ENCODE results near the gene FYN.
"Not testable (repeated sequence)": the region's sequence is repeated elsewhere in the genome, so short reads cannot be mapped to it uniquely, and the experiment has no call there.

Gene FYN

DNA sequence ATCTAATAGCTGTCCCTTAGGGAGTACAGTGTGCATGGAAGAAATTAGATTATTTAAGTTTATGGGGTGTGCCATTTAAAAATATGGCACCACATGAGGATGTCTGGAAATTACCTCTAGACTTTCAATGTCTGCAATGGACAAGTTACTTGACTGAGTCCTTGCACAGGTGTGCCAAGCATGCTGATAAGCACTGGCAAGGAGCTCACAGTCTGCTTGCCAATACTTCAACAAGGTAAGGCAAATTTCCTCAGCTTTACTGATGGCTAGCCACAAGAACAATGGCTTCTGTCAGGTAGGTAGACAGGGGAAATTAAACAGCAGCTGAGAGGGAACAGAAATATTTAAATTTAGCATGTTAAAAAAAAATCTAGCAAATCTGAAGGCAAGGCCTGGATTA lies 176.4 kb downstream of the FYN start:
- DNase-seq = no peak

DNA sequence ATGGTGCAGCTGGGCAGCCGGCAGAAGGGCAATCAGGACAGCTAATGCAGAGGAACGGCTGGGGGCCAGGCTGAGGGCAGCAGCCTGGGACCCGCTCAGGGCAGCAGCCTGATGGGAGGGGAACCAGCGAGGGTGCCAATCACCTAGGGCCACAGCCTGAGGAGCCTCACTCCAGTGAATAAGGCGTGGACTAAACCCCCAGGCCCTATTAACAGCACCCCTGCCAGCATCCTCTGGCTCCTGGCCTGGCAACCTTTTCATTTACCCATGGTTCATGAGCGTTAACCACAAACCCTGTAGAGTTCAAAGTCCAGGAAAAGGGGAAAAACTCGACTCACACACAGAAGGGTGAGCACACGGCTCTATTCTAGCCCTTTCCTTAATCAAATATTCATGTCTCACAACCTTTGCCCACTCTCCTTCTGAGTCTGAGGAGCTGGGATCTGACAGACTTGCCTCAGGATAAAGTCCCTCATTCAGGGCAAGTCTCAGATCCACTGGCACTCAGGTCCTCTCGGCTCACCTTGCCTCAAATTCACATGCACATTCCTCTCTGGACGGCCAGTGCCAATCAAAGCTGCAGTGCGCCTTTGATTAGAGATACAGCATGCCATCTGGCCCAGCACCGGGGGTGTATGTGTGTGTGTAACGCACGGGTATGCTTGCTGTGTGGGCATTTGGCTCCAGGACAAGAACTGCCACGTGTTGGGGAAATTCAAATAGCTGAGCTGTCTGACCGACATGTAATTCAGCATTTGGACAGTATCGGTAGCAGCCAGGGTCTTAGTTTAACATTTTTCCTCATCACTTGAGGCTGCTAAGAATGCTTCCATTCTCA lies 180.7 kb downstream of the FYN start:
- no peak for DNase-seq

DNA sequence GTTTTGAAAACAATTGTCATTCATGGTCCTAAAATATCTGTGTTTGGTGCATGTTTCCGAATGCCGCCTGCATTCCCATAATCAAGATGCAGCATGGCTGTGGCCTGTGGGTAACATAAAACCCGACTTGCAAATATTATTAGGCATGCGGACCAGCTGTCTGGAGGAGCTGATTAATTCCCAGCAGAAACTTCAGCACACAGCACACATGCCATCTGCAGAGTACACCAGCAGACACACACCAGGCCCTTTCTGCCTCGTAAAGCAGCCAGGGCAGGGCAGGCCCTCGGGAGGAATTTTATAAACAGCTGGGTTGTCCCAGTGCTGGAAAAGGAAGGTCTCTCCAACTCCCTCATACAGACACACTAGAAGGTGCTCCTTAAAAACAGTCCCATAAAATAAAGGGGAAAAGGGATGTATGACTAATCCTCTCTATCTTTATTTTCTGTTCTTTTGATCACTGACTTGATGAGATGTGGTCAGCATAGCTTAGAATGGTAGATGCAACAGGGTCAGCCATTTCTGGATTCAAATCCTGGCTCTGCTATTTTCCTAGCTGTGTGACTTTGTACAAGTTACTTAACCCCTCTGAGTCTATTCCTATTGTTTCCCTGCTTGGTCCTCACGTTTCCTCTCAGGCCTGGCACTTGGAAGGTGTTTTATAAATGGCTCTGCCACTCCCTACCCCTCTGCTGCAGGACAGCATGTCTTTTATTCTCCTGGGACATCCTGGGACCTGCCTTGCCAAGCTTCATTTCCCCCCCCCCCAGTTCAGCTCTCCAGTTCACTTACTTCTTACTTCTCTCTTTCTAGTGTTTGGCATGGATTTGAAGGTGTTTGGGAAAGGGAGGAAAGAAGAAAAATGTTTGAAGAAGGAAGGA lies 181.7 kb downstream of the FYN start:
- DNase-seq = no peak

DNA sequence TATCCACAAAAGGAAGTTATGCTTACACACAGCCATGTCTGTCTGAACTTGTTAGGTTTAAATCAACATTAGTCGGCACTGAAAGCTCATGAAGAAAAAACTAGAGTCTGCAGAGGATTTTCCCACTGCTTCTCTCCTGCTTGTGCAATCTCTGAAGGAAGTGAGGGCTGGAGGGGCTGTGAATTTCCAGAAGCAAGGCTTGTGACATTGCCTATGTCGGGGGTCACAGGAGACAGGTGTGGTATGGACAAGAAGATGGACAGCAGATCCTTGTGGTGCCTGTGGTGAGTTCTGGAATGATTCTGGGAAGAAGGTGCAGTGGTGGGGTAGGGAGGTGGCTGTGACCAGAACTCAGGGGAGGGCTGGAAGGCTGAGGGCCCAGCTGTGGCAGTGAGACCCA lies 183.3 kb downstream of the FYN start:
- no peak for DNase-seq

DNA sequence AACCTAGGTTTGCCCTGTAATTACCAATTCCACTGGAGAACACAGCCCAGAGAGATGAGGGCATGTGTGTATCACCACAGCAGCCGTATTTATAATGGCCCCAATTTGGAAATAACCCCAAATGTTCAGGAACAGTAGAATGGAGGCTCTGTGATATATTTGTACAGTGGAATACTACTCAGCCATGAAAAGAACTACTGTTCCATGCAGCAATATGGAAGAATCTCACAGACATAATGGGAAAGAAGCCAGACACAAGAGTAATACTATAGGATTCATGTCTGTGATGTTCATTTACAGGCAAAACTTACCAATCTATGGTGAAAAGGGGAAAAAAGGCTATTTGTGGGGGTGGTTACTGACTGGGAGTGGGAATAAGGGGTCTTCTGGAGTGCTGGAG lies 183.8 kb downstream of the FYN start:
- no peak for DNase-seq

DNA sequence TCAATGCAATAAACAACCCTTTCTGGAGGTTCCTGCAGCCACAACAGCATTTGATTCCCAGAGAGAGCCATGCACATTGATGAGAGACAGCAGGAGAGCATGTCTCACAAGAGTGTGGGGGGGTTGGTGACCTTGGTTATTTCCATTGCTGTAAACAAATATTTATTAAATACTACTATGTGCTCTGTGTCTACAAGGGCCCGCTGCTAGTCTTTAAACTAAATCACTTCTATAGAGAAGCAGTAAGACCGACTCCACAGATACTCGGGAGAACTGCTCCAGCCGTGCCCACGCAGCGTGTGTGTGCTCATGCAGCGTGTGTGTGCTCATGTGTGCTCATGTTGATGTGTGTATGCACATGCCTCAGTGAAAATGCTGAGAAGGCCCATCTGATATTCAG lies 184.9 kb downstream of the FYN start:
- no peak for DNase-seq

DNA sequence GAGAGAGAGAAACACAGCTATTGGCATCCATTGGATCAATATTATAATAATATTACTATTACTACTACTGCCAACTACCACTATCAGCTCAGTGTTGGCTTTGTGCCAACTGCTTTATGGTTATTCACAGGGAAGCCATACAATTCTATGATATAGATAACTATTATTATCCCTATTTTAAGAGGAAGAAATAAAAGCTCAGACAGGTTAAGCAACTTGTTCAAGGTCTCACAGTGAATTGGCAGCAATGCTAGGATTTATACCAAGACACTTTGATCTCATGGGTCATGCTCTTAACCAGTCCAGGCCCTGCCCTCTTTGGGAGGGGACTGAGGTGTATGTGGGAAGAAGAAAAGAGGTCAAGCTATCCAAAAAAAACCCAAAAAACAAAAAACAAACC lies 185.6 kb downstream of the FYN start:
- no peak for DNase-seq

DNA sequence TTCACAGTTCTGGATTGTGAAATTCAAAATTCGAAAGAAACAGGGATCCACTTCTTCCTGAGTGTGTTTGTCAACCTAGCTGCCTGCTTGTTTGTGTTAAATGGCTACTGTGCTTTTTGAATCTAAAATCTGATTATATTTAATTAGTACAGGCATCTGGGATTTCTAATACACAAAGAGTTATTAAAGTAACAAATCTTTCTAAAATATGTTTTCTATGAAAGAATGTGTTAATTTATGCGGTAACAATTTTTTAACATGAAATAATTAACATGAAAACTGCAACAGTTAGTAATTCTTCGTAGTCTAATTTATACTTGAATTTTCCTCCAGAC lies 186.4 kb downstream of the FYN start:
- DNase-seq = no peak

DNA sequence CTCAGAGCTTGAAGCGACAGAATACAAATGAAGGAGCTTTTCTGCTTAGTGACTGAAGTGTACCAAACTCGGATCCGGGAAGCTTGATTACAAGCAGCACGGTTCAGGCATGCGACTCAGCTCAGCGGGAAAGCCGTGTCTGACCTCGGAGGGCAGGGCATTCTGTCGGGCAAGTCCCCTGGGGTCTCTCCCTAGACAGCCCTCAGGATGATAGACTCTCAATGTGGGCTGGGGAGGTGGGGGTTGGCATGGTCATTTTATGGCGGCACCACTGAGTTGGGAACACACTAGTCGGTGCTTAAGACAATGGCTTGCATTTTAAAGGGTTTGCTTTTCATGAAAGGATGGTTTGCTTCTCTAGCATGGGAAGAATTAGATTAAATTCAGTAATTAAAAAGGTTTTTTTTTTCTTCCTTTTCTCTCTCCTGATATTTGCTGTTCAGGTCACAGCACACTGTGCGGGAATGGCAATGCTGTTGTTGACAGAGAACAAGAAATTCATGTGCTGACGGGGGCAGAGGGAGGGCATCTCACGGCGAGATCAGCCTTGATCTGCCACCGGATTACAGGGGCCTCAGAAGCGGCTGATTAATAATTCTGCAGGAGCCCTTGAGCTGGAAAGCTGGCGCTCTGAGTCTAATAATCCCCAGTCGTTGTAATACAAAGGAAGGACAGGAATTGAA lies 186.9 kb downstream of the FYN start:
- no peak for DNase-seq

DNA sequence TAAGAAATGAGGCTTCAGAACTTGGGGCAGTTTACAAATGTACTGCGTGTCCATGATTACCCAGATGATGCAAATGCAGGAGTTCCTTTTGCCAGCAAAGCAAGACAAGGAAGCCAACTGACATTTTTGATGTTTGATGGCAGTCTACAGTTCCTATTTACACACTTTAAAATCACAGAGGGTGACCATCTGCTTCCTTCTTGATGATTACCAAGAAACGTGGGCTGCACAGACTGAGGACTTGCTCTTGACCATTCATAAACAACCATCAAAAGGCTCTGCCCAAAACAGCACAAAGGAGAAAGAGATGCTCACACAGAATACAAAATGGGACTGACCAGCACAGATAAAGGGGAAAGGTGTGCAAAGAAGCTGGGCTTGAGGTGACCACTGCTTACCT lies 187.7 kb downstream of the FYN start:
- DNase-seq = no peak

DNA sequence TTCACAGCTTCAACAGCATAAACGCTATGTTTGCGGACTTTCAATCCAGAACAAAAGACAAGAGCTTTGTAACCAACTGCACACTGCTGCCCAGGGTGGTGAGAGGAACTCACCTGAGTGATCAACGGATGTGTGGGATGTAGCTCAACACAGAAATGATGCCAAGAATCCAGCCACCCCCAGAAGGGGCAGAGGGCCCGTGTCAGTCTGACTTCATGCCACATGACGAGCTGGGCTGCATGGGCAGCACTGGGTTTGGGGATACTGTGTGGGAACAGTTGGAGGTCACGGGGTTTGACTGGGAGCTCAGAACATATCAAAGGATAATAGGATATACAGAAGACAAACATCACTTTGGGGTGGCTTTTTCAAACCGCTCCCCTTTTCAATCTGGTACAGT lies 188.2 kb downstream of the FYN start:
- no peak for DNase-seq

DNA sequence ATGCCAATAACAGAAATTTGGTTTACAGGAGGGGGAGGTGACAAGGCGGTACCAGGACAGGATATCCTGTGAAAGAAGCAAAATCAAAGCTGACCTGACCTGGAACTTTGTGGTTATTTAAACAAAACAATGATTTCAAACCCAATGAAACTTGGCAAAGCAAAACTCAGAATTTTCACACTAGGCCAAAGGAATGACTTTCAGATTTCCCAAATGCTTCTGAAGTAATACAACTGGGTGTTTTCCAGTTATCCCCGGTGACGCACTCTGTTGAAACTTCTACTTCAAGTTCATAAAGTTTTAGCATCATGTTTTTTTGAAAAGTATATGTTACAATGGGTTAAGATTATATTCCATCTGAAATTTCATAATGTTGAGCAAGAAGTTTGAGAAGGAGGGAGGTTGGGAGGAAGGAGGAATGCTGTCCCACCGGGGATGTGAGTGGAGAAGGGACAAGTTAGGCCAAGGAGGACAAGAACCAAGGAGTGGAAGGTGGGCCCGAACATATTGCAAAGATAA lies 189.4 kb downstream of the FYN start:
- no peak for DNase-seq

DNA sequence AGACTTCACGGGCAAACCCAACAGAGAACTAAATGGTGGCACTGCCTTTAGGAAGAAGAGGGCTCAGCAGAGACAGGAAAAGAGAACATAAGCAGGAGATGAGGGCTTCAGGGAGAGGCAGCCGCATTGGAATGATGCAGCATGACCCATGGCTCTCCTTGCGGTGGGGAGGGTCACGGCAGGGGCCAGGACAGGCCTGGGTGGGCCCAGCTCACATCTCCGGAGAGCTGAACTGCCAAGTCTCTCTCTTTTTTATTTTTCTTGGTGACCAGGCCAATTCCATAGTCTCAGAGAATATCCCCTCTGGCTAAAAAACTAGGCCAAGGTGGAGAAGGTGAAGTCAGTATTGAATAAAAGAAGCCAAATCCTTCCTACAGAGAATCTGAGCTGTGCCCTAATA lies 190.1 kb downstream of the FYN start:
- no peak for DNase-seq

DNA sequence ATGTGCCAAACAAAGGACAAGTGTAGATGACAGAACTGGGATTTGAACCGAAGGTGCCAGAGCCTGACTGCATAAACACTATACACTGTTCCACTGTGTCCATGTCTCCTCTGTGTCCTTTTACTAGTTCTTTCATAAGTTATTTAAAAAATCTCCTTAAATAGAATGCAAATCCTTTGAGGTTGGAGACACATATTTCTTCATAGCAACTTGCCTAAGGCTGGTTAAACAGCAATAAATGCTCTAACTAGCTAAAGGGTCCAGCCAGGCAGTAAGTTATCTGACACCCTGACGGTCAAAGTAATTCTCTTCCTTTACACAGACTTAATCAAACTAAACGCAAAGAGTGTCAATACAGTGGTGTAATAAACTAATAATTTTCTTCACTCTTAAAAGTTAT lies 191.4 kb downstream of the FYN start:
- no peak for DNase-seq

DNA sequence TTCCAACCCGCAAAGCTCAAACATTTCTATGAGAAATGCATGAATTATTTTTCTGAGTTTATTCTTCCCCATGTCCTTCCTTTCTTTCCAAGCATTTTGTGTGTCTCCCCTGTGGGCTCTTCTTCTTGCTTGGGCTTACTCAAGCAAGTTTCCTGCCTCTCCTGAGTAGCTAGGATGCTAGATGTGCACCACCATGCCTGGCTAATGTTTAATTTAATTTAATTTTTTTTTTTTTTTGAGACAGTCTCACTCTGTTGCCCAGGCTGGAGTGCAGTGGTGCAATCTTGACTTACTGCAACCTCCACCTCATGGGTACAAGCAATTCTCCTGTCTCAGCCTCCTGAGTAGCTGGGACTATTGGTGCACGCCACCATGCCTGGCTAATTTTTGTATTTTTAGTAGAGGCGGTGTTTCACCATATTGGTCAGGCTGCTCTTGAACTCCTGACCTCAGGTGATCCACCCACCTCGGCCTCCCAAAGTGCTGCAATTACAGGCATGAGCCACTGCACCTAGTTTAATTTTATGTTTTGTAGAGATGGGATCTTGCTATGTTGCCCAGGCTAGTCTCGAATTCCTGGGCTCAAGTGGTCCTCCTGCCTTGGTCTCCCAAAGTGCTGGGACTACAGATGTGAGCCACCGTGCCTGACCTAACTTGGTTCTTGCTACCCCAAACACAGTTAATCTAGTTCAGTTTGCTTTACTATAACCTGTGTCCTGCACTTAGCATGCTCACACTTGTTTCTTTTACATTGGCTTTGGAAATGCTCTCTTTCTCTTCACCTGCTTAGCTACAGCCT lies 192.2 kb downstream of the FYN start:
- not testable (repeated sequence) for DNase-seq

DNA sequence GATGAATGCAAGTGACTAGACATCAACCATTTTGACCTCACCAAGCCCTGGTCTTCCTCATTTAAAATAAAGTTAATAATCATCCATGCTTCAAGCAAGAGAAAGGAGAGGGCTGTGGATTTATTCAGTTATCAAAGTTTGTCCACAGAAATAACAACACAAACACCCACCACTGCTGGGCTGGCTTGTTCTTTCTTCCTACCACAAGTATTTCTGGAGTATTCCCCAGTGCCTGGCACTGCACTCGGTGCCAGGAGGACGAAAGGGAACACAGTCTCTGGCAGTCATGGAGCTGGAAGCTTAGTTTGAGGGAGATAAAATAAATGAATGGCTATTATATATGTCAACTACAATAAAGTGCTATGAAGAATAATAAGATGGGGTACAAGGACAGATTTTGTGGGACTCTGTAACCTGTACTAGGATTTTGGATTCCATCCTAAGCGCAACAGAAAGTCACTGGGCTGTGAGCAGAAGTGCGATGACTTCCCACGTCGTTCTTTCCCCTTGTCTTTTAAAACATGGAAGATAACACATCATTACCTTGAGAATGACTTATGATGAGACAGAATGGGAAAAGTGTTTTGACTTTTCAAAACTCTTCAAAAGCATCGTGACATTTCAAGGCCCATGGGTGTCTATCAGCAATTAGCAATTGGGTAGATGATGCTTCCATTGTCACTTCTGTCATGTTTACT lies 193.1 kb downstream of the FYN start:
- DNase-seq = no peak

DNA sequence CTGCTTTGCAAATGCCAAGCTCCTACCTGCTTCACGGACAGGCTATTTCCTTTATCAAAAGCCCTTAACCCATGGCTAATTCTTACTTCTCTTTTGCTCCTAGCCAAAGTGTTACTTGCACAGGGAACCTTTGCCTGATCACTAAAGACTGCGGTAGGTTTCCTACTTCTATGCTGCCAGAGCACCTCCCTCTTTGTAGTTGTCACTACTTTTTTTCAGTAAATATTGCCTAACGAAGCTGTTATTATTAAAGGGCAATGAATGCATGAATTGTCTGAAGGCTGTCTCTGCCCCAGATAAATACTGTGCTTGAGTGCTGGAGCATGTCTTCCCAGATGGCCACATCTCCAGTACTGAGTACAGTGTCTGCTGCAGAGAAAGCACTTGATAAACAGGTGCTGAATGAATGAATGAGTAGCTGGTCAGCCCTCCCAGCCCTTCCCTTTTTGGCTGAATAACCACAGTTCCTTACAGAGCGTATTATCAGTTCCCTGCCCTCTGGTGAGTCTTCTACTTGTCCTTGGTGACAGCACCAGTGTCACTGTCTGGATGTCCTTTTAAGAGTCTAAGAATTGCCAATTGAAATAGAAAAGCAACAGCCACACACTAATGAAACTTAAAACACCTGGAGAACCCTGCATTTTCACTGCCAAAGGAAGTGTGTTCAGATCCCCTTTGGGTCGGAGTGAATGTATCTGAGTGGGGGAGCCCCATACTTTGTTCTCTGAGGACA lies 194.0 kb downstream of the FYN start:
- no peak for DNase-seq

DNA sequence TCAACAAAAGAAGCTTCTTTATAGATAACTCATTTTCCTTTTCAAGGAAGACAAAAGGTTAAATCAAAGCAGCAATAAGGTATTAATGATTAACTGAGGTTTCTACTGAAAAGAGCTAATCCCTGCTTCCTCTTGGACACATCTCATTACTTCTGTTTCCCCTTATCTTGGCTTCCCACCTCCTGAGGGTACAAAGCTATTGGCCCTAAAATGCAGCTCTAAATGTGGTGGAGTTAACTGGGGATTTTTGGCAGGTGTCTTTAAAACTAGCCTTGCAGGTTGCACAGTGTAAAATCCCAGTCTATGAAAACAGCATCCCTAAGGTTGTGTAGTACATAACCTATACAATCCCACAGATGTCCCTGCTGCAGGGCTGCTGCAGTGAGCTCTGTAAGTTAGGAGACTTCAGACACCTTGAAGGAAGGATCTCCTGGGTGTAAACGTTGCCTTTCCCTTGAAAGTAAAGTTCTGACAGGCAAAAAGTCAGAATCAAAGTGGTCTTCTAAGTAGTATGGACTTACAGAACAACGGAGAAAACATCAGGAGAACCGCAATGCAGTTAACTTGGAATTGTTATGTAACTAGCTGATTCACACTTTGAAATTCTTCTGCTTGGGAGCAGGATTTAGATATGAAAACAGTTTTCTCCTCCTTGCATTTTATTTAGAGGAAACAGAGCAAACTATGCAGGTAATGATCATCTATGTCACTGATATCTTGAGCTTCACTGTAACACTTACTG lies 195.8 kb downstream of the FYN start:
- DNase-seq = no peak

DNA sequence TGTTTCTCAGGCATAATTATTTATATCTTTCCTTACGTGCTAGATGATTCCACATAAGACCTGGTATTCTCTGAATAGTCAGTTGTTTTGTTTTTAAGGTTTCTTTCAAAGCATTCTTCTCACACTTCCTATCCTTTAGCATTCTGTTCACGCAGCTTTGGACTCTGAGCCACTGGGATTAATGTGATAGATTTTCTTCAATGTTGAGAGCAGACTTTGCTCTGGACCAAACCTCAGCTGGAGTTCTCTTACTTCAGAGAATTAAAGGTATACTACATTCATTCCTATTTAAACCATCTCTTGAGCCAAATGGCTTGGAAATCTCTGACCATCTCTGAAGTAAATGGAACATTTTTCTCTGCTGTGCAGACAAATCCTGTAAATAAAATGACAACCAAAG lies 196.9 kb downstream of the FYN start:
- DNase-seq = no peak

DNA sequence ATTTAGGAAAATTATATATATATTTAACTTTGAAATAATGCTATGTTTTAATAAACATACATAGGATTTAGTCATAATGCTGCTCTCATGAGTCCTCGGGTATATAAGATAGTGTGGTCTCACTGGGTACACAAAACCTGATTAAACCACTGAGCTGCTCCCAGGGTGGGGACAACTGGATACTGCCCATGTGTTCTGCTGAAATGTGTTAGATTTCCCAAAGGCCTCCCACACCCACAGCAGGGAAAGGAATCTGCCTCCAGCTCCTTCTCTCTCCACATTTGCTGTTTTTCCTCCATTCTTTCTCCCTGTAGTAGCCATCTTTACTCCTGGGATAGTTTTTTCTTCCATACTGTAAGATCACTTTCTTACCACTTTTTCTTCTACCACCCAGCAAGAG lies 198.4 kb downstream of the FYN start:
- no peak for DNase-seq

DNA sequence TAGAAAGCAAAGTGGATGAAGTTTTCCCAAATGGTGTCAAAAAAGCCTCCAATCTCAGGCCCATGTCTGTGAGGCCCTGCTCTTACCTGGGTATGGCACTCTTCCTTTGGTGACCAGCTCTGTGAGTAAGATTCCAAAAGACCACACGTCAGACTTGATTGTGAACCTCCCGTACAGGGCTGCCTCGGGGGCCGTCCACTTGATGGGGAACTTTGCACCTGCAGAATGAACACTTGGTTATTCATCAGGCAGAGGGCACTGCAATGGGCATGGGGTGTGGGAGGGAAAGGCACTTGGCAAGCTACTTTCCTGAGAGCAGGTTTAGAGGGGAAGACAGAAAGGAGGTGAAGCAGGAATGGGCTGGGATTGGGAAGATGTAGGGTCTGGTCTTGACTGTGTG lies 198.8 kb downstream of the FYN start:
- no peak for DNase-seq

Data from MV-4-11 (cell line).